ENCODE results near the gene LRCH1. TPM values are rescaled to one million over a fixed set of nuclear protein-coding genes. Genes with fewer than 3 reads are reported as not detected.

LRCH1 gene
- total RNA-seq, 4 donors from 2014 or later = 13.6 to 29.7 (median 18.5) TPM

DNA sequence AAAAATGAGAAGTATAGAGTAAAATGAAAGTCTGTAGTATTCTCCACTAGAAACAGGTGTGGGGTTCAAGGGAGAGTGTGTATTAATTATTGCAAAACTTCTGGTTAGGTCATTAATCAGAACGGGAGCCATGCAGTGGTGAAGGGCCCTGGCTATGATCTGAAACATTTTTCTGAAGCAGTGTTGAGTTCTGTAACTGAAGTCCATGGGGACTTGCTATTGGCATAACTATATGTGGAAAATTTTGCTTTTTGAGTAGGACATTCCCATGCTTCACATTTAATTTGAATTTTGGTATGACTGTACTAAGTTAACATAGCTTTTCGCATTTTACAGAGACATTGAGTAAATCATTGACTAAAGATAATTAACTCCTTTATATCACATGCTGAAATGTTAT, 67.5 kb downstream of the LRCH1 start:
- no peaks in the 10 kb centered on the region for H3K36me3 ChIP-seq
- no peaks in the 10 kb centered on the region for H3K9me3 ChIP-seq
- peaks cover 0 to 50% (median 6%) of the 10 kb centered on the region in 4 donors for H3K4me1 ChIP-seq
- H3K27ac ChIP-seq = no peak overlapping the region
- no peak overlapping the region for H3K4me3 ChIP-seq
- DNase-seq = no peak
- no peaks in the 10 kb centered on the region for H3K27me3 ChIP-seq
- TF ChIP-seq CTCF (IDR thresholded peaks at IDR 0.05) (no peak), POLR2A (IDR thresholded peaks at IDR 0.05) (no peak)

DNA sequence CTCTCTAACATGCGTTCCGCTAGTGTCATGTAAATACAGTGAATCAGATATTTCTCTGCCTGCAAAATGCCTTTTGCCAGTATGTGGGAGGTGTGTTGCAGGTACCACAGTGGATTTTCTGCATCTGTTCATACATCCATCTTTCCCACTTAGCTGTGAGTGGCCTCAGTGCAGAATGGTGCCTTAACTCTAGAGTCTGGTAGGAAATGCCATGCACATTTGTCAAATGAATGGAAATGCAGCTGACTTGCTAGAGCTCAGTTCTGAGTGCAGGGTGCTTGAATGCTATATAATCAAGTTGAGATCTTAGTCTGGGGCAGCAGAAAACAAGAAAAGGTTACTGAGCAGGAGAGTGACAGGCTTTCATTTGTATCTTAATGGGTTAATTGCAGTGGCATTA, 68.2 kb downstream of the LRCH1 start:
- H3K27ac ChIP-seq = no peak overlapping the region

DNA sequence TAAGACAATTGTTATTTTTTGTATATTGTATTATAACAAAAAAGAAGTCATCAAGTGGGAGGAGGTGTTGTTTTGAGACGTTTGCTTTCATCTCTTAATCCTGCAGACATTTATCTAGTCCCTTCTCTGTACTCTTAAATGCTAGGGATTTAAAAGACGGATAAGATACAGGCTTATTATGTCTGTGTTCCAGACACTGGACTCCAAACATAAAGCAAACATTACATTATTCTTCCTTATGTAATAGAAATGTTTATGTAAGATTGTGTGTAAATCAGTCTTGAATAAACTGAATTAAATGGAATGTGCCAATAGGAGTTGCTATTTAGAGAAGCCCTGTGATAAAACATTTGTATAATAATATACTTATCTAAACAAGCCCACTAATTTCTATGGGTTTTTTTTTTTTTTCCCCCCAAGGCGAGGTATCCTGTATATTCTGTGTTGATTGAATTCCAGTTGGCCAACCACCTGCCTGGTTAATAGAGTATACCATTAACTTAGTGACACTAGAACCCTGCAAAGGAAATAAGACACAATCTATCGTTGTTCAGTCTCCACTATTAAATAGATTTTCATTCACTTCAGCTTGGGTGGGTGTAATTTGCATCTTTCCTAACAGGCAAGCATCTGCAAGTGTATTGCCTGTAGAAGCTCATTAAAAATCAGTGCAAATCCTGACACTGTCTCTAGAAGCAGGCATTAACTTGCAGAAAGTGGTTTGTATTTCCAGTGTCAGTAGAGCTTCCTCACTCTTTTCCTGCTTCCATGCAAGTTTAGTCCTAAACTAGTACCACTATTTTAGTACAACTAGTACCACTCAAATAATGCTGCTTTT, 69.0 kb downstream of the LRCH1 start:
- Histone ChIP-seq H3K27ac (peak overlapping the region in 1 of 4 donors; percentile 26), H3K4me1 (peaks cover 0 to 51% (median 6%) of the 10 kb centered on the region in 4 donors), H3K4me3 (no peak overlapping the region), H3K36me3 (no peaks in the 10 kb centered on the region), H3K27me3 (no peaks in the 10 kb centered on the region), H3K9me3 (no peaks in the 10 kb centered on the region)
- TF ChIP-seq CTCF (IDR thresholded peaks at IDR 0.05) = no peak
- no peak for TF ChIP-seq POLR2A (IDR thresholded peaks at IDR 0.05)
- DNase-seq = no peak

More for the DNA sequence above, 68.2 kb downstream of the LRCH1 start:
- Histone ChIP-seq H3K36me3 (no peaks in the 10 kb centered on the region), H3K27me3 (no peaks in the 10 kb centered on the region), H3K4me1 (peaks cover 0 to 53% (median 6%) of the 10 kb centered on the region in 4 donors), H3K9me3 (no peaks in the 10 kb centered on the region), H3K4me3 (no peak overlapping the region)
- no peak for TF ChIP-seq POLR2A (IDR thresholded peaks at IDR 0.05)
- no peak for TF ChIP-seq CTCF (IDR thresholded peaks at IDR 0.05)
- DNase-seq = no peak

DNA sequence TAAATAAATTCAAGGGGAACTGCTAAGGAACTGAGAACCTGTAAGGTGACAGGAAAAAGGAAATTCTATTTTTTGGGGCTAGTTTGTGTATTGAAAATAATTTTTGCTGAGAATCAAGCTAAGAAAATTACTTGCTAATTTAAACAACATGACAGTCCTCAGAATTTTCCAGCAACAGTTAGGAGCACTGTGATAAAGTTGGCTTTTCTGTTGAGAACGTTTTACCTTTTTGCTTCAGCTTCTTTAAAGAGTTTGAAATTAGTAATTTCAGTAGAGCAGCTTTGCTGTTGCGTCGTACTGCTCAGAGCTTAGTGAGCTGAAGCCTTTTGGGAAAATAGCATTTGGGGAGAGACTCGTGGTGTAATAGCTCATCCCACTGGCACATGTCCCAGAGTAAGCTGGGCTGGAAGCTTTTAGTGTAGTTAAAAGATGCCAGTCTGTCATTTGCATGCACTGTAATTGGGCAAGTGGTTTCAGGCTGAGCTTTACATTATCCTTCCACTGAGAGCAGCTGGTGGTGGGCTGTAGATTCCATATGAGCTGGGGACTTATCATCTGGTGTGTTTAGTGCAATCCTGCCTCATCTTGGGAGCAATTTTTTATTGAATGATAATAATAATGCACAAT, 69.8 kb downstream of the LRCH1 start:
- peaks cover 0 to 44% (median 6%) of the 10 kb centered on the region in 4 donors for H3K4me1 ChIP-seq
- no peaks in the 10 kb centered on the region for H3K36me3 ChIP-seq
- peak overlapping the region in 2 of 4 donors; percentile 1 to 26 for H3K27ac ChIP-seq
- no peak for DNase-seq
- H3K27me3 ChIP-seq = no peaks in the 10 kb centered on the region
- no peak overlapping the region for H3K4me3 ChIP-seq
- TF ChIP-seq POLR2A (IDR thresholded peaks at IDR 0.05) = no peak
- no peaks in the 10 kb centered on the region for H3K9me3 ChIP-seq

DNA sequence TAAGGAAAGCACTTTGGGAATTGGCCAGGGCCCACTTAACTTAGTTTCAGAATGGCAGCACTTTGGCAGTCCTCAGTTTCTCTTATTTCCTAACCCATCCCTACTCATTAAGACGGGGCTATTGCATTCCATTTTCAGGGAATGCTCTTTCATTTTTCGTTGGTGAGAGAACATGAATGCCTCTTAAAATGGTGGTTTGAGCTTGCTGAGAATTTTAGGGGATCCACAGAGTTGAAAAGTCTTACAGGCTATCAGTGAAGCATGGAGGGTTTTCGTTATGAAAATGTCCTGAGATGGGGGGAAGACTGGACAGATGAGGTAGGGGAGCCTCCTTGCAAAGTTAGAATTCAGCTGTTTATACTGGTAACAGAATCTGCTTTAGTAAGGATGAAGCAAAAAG, 71.4 kb downstream of the LRCH1 start:
- Histone ChIP-seq H3K9me3 (no peaks in the 10 kb centered on the region), H3K4me3 (no peak overlapping the region), H3K36me3 (no peaks in the 10 kb centered on the region), H3K4me1 (peaks cover 0 to 44% (median 6%) of the 10 kb centered on the region in 4 donors), H3K27ac (no peak overlapping the region), H3K27me3 (no peaks in the 10 kb centered on the region)
- TF ChIP-seq CTCF (IDR thresholded peaks at IDR 0.05) (no peak), POLR2A (IDR thresholded peaks at IDR 0.05) (no peak)
- DNase-seq = no peak

- H3K27ac ChIP-seq = no peak overlapping the region
- H3K36me3 ChIP-seq = no peaks in the 10 kb centered on the region
- peaks cover 0 to 49% (median 4%) of the 10 kb centered on the region in 4 donors for H3K4me1 ChIP-seq
- no peaks in the 10 kb centered on the region for H3K27me3 ChIP-seq
- no peak overlapping the region for H3K4me3 ChIP-seq
- no peak for TF ChIP-seq POLR2A (IDR thresholded peaks at IDR 0.05)
- no peaks in the 10 kb centered on the region for H3K9me3 ChIP-seq
- no peak for DNase-seq
Observed at GRCh38 chr13:46624821-46625220, 71.9 kb downstream of the LRCH1 start.
